ENCODE data around the gene PSMA5.
"Not testable (repeated sequence)": the region's sequence is repeated elsewhere in the genome, so short reads cannot be mapped to it uniquely, and the experiment has no call there.

The PSMA5 gene

DNA sequence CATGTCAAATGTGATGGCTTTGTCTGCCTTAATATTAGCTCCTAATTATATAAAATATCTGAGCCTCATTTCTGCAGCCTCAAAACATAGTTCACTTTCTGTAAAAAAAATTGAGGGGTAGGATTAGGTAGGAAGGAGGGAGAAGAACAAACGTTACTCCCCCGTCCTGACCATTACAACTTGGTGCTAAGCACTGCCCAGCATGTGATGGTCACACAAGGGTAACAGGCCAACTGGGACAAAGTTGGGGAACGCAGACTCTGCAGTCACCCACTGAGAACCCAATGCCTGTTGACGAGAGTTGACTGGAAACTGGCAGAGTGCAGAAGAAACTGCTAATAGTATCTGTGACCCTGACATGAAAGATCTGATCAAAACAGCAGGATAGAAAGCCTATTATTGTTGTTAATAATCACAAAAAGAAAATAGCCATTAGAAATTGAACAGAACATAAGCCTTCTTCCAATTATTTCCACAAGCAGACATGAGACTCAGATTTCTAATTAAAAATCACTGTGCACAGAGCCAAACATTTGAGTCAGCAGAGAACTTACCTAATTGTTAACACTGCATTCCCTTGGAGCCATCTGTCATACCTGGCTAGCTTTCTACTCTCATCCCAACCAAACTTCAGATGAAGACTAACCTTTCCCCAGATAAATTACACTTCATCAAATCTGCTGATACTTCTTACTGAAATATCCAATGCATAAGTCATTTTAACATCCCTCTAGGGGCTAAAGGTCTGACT lies 34.0 kb downstream of the PSMA5 start:
- no peak for DNase-seq (ENCODE audit: low read depth)

DNA sequence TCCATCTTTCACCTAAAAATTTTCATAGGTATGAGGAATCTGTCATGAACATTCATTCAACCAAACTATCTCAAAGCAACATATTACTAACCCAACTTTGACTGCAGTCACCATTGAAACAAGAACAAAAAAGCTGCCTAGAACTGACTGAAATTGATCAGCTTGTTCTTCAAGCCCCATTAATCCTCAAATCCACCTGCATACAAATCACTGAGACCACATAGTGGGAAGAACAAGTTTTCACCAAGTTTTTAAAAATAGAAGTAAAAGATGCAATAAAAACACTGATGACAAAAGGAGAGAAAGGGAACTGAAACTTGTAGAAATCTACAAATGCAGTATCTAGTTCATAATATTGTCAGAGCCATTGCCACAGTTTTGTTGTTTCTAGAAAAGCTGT lies 34.6 kb downstream of the PSMA5 start:
- DNase-seq (ENCODE audit: low read depth) = no peak

- no peak for DNase-seq (ENCODE audit: low read depth)
Measured at GRCh38 chr1:109391157-109391556, 35.1 kb downstream of the PSMA5 start.

DNA sequence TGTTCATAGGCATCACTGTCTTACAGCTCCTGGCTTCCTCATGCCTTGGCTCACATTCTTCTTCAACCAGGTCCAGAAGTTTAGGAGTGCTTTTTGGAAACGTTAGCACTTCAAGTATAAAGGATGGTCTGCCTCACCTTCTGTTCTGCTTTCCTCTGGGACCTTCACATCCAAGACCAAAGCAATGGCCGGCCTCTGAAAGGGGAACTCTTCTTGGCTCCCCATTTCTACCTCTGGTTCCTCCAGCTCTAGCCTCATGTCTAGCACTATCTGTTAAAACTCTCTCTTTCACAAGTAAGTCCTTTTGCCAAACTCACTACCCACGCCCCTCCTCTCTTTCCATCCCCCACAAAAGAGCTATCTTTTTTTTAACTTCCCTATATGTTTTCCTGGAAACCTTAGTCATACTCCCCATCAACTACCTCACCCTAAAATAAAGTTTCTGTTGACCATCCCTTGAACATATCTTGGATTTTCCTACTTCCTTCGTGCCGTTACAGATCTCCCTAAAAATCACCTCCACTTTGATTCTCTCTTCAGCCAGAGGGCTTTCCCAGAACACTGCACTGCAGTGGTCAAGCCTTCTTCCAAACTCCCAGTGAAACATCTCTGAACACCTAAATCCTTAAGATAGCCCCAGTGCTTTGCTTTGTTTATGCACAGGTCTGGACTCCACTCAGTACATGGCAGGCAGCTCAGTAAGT lies 36.5 kb downstream of the PSMA5 start:
- no peak for DNase-seq (ENCODE audit: low read depth)

DNA sequence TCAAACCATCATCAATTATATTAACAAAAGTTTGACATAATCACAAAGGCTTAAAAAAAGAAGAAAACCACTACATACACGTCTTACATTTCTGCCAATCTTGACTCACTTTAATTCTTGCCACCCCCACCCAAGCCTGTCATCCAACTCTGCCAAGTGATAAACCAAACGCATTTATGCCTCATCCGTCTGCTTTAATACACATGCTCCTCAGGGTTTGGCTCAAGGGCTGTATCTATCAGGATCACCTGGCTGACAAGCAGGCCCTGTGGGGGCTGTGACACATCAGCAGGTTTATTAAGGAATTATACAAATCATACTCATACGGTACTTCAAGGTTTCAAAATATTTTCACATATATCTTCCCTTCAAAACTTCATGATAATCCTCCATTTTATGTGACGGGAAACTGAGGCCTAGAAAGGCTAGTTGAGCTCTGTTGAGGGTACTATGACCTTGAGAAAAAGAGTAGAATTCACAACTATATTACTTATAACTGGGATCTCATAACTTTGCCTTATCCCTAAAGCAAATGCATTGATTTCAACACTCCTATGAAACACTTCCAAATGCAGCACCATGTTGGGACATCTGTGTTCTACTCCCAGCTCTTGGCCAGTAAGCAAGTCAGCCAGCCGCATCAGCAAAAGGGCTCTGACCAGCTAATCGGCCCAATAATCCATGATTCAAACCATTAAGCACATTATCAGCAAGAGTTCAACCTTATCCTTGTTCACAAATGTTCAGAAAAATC lies 37.2 kb downstream of the PSMA5 start:
- DNase-seq (ENCODE audit: low read depth) = no peak

GRCh38 chr1:109388208-109388711 lies 38.0 kb downstream of the PSMA5 start:
- no peak for DNase-seq (ENCODE audit: low read depth)

- DNase-seq (ENCODE audit: low read depth) = no peak
Measured at GRCh38 chr1:109386054-109386717, 40.1 kb downstream of the PSMA5 start.

- no peak for DNase-seq (ENCODE audit: low read depth)
Measured at GRCh38 chr1:109385417-109385816, 40.8 kb downstream of the PSMA5 start.

- no peak for DNase-seq (ENCODE audit: low read depth)
Measured at GRCh38 chr1:109383854-109384253, 42.4 kb downstream of the PSMA5 start.

DNA sequence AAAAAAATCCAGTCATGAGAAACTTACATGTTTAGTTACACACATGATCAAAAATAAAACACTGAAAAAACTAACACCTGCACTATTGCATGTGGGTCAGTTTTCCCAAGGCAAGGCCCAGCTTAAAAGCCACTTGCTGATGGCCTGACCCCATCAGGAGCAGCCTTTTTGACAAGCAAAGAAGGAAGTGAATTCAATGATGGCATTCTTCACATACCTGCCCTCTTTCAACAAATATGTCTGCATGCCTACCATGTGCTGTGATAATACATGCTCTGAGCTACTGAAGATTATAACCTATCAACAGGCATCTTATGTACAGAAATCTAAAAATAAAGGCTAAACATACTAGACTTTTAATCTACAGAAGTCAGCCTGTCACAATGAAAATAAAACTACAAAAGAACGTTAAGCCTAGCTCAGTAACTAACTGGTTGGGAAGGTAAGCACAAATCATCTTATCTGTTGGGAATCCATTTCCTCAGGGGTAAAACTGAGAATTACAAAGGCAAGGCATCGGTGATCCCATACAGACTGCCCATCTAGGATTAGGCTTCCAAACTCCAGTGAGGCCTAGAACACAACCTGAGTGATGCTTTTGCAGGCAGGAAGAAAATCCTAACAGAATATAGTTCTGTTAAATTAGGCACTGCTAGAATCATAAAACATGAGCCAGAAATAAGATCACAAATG lies 43.0 kb downstream of the PSMA5 start:
- DNase-seq (ENCODE audit: low read depth) = no peak

DNA sequence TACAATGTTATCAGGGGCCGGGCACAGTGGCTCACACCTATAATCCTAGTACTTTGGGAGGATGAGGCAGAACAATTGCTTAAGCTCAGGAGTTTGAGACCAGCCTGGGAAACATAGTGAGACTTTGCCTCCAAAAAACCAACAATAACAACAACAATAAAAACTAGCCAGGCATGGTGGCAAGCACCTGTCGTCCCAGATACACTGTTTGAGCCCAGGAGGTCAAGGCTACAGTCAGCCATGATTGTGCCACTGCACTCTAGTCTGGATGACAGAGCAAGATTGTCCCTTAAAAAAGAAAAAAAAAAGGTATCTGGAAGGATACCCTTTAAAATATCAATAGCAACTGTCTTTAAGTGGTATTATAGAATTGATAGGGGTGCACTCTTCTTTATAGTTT lies 44.7 kb downstream of the PSMA5 start:
- DNase-seq (ENCODE audit: low read depth) = no peak

GRCh38 chr1:109379907-109380306 lies 46.3 kb downstream of the PSMA5 start:
- no peak for DNase-seq (ENCODE audit: low read depth)

GRCh38 chr1:109379422-109379821 lies 46.8 kb downstream of the PSMA5 start:
- no peak for DNase-seq (ENCODE audit: low read depth)

GRCh38 chr1:109377698-109378097 lies 48.5 kb downstream of the PSMA5 start:
- DNase-seq (ENCODE audit: low read depth) = no peak

DNA sequence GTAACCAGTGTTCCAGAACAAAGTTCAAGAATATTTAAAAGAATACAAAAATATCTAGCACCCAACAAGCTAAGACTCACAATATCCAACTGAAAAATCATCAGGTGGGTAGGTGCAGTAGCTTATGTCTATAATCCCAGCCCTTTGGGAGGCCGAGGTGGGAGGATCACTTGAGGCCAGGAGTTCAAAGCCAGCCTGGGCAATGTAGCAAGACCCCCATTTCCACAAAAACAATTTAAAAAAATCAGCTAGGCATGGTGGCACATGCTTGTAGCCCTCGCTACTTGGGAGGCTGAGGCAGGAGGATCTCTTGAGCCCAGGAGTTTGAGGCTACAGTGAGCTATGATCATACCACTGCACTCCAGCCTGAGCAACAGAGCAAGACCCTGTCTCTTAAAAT lies 52.6 kb downstream of the PSMA5 start:
- DNase-seq (ENCODE audit: low read depth) = not testable (repeated sequence)

DNA sequence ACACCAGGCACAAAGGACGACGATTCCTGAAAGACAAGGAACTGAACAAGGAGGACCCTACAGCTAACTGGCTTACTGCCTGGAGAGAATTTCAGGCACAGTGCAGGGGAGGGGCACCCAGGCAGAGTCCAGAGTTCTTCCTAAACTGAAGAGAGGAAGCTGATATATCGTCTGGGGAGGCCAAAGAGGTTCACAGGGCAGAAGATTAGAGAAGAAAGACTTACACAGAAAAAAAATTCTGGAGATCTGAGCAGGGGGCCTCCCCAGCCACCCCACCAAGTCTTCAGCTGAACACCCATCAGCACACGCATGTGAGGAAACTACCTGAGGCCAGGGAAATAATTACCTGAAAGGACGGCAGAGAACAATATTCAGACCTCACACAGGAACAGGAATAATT lies 53.1 kb downstream of the PSMA5 start:
- DNase-seq (ENCODE audit: low read depth) = no peak

DNA sequence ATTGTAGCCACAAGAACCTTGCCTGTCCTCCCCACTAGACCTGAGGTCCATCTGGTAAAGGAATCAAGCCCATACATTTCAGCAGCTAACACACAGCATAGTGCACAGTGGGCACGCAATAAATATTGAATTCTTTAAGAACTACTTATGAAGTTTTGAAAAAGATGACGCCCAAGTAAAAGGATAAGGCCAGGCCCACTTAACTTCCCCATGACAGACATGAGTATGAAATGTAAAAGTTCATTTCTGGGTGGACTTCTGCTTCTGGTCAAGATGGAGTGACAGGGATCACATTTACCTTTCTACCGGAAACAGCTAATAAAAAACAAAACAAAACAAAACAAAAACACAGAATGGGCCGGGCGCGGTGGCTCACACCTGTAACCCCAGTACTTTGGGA lies 54.0 kb downstream of the PSMA5 start:
- DNase-seq (ENCODE audit: low read depth) = no peak

DNA sequence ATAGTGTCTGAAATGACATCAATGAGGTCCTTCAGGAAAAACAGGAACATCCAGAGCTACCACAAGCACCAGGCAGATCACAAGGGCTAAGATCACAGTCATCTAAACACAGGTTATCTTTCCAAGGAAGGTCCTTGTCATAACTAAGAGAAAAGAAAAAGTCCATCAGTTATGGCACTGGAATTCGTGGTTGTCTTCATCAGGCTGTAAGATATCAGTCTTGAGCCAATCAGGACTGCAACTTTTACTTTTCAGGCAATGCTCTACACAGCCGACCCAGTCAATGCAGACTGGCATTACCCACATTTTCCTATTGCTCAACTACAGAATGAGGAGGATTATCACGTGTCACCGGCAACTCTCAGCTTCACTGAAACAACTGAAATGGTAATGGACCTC lies 54.9 kb downstream of the PSMA5 start:
- DNase-seq (ENCODE audit: low read depth) = peak; percentile 12

GRCh38 chr1:109370712-109371340 lies 55.4 kb downstream of the PSMA5 start:
- DNase-seq (ENCODE audit: low read depth) = no peak

- DNase-seq (ENCODE audit: low read depth) = no peak
Measured at GRCh38 chr1:109369167-109369746, 57.0 kb downstream of the PSMA5 start.

GRCh38 chr1:109368464-109368863 lies 57.8 kb downstream of the PSMA5 start:
- no peak for DNase-seq (ENCODE audit: low read depth)

Data from activated T-cell treated with anti-CD3 and anti-CD28 coated beads for 48 hours (primary cell).